Liver (tissue), 9 donors: ENCODE data around the gene KLHL15. TPM values are rescaled to one million over a fixed set of nuclear protein-coding genes. Genes with fewer than 3 reads are reported as not detected.

Source experiments
- DNase-seq: peaks from one replicate; pipeline ENCODE4 v3.0.0-alpha.2; 2017; ENCODE audit warnings: low spot score
- H3K27ac ChIP-seq, 2 donors: one replicate each; pipeline ENCODE4 v1.7.0; 2013; ENCODE audit warnings: inconsistent platforms in 2 of 2, low read length in 2 of 2, control low read depth in 1 of 2, low read depth in 1 of 2, mild to moderate bottlenecking in 1 of 2
- H3K27me3 ChIP-seq, 4 donors: one replicate each; pipeline versions ENCODE4 v1.6.1 to v1.7.0; 2013; ENCODE audit warnings: low read length in 3 of 4, inconsistent platforms in 1 of 4, mild to moderate bottlenecking in 1 of 4, moderate library complexity in 1 of 4; ENCODE audit not compliant: control insufficient read depth in 4 of 4, insufficient read depth in 4 of 4
- H3K36me3 ChIP-seq, 4 donors: one replicate each; pipeline versions ENCODE4 v1.6.1 to v1.7.0; 2013; ENCODE audit warnings: low read length in 3 of 4, mild to moderate bottlenecking in 3 of 4, low read depth in 1 of 4, moderate library complexity in 1 of 4; ENCODE audit not compliant: control insufficient read depth in 4 of 4, insufficient read depth in 3 of 4
- H3K4me1 ChIP-seq, 4 donors: one replicate each; pipeline versions ENCODE4 v1.6.1 to v1.7.0; 2013; ENCODE audit warnings: low read length in 3 of 4, mild to moderate bottlenecking in 3 of 4, moderate library complexity in 1 of 4; ENCODE audit not compliant: control insufficient read depth in 4 of 4, insufficient read depth in 4 of 4
- H3K4me3 ChIP-seq, 3 donors: one replicate each; pipeline versions ENCODE4 v1.6.1 to v1.7.0; 2013; ENCODE audit warnings: low read length in 3 of 3, control low read depth in 1 of 3, low read depth in 1 of 3, mild to moderate bottlenecking in 1 of 3
- H3K9ac ChIP-seq, 2 donors: one replicate each; pipeline ENCODE4 v1.7.0; 2013; ENCODE audit warnings: low read length in 2 of 2, mild to moderate bottlenecking in 2 of 2, moderate library complexity in 2 of 2, control low read depth in 1 of 2, low read depth in 1 of 2
- H3K9me3 ChIP-seq, 4 donors: one replicate each; pipeline versions ENCODE4 v1.6.1 to v1.7.0; 2013; ENCODE audit warnings: low read length in 3 of 4; ENCODE audit not compliant: control insufficient read depth in 4 of 4
- ATF3 ChIP-seq: IDR thresholded peaks from 2 replicates; pipeline ENCODE4 v1.6.1; 2016; ENCODE audit warnings: antibody characterized with exemption
- FOXA1 ChIP-seq: IDR thresholded peaks from 2 replicates; pipeline ENCODE4 v1.6.1; 2016; ENCODE audit warnings: antibody characterized with exemption
- FOXA2 ChIP-seq: IDR thresholded peaks from 2 replicates; pipeline ENCODE4 v1.6.1; 2016; ENCODE audit warnings: antibody characterized with exemption
- GABPA ChIP-seq, 2 donors: IDR thresholded peaks in 1 of 2; conservative IDR thresholded peaks in 1 of 2; 2 replicates each; pipeline ENCODE4 v1.6.1; 2016; ENCODE audit warnings: antibody characterized with exemption in 2 of 2, mild to moderate bottlenecking in 1 of 2, moderate library complexity in 1 of 2
- HNF4A ChIP-seq, 2 donors: conservative IDR thresholded peaks; 2 replicates each; pipeline ENCODE4 v1.6.1; 2016; ENCODE audit warnings: antibody characterized with exemption in 2 of 2, mild to moderate bottlenecking in 2 of 2
- HNF4G ChIP-seq: IDR thresholded peaks from 2 replicates; pipeline ENCODE4 v1.6.1; 2016; ENCODE audit warnings: antibody characterized with exemption
- JUND ChIP-seq, 2 donors: IDR thresholded peaks; 2 replicates each; pipeline ENCODE4 v1.6.1; 2016; ENCODE audit warnings: antibody characterized with exemption in 2 of 2
- RAD21 ChIP-seq, 2 donors: IDR thresholded peaks; 2 replicates each; pipeline ENCODE4 v1.6.1; 2016; ENCODE audit warnings: antibody characterized with exemption in 2 of 2, mild to moderate bottlenecking in 2 of 2
- RXRA ChIP-seq, 2 donors: IDR thresholded peaks; 2 replicates each; pipeline ENCODE4 v1.6.1; 2017 to 2018; ENCODE audit warnings: antibody characterized with exemption in 2 of 2, mild to moderate bottlenecking in 1 of 2
- SP1 ChIP-seq: IDR thresholded peaks from 2 replicates; pipeline ENCODE4 v1.6.1; 2018; ENCODE audit warnings: antibody characterized with exemption, mild to moderate bottlenecking
- TAF1 ChIP-seq: conservative IDR thresholded peaks from 2 replicates; pipeline ENCODE4 v1.6.1; 2016; ENCODE audit warnings: antibody characterized with exemption, mild to moderate bottlenecking
- YY1 ChIP-seq: IDR thresholded peaks from 2 replicates; pipeline ENCODE4 v1.6.1; 2016; ENCODE audit warnings: antibody characterized with exemption, mild to moderate bottlenecking
- ZBTB33 ChIP-seq: IDR thresholded peaks from 2 replicates; pipeline ENCODE4 v1.6.1; 2016; ENCODE audit warnings: antibody characterized with exemption
- WGBS: extraction: QIAGEN DNeasy Blood & Tissue Kit; methylation state at CpG from one replicate; pipeline ENCODE4 v1.1.7; 2013; 5-methylcytosine and 5-hydroxymethylcytosine counted together
- polyA plus RNA-seq, 2 donors: library from polyadenylated mRNA; stranded (reverse) in 1 of 2; unstranded in 1 of 2; fragments of 200-250 nt in 1 of 2; fragments of >200 nt in 1 of 2; fragmentation: Nextera tagmentation in 1 of 2; extraction: Ambion mirVana in 1 of 2; gene quantifications; one replicate each; pipeline versions ENCODE4 v1.2.1 to v1.2.3, GENCODE V29; 2013 to 2015
- total RNA-seq, 2 donors: library from RNA; depleted of rRNA; stranded (reverse); fragments of >200 nt; gene quantifications; one replicate each; pipeline ENCODE4 v1.2.3, GENCODE V29; 2014
- TF ChIP-seq, protein P1 (sequence below): IDR thresholded peaks from 2 replicates; pipeline ENCODE4 v1.6.1; 2016; ENCODE audit warnings: antibody characterized with exemption
- donor health status: healthy.
- donor health status: healthy.
- donor health status: healthy.
- donor health status: healthy.
- donor health status: healthy.

The KLHL15 gene
- total and polyA plus RNA-seq, 4 donors: 1.4 to 10.6 (median 6.1) TPM

GRCh38 chrX:24018809-24019208 is 8.2 kb downstream of the KLHL15 start:
- no peak for TF ChIP-seq RAD21 (IDR thresholded peaks at IDR 0.05)
- no peak for TF ChIP-seq HNF4A (conservative IDR thresholded peaks at IDR 0.05)
- TF ChIP-seq, protein P1, sequence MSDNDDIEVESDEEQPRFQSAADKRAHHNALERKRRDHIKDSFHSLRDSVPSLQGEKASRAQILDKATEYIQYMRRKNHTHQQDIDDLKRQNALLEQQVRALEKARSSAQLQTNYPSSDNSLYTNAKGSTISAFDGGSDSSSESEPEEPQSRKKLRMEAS: no peak
- no peak for TF ChIP-seq ZBTB33
- TF ChIP-seq ATF3: no peak
- Histone ChIP-seq H3K27ac (no peak overlapping the region), H3K36me3 (peaks cover 0 to 2% (median 0%) of the 10 kb centered on the region in 4 donors), H3K9ac (no peak overlapping the region), H3K4me3 (no peak overlapping the region), H3K27me3 (peaks cover 0 to 3% (median 0%) of the 10 kb centered on the region in 4 donors), H3K9me3 (no peaks in the 10 kb centered on the region), H3K4me1 (peaks cover 0 to 6% (median 3%) of the 10 kb centered on the region in 4 donors)
- DNase-seq: no peak
- WGBS: 64% methylated on average over 4 of the region's 4 CpGs

DNA sequence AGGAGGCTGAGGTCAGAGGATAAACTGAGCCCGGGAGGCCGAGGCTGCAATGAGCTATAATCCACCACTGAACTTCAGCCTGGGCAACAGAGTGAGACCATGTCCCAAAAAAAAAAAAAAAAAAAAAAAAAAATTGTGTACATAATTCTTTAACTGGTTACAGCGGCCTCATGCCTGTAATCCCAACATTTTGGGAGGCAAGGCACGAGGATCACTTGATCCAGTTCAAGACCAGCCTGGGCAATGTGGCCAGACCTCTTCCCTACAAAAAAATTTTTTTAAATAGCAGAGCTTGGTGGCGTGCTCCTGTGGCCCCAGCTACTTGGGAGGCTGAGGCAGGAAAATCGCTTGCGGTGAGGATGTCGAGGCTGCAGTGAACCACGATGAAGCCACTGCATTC is 9.3 kb downstream of the KLHL15 start:
- Histone ChIP-seq H3K27me3 (peaks cover 0 to 3% (median 0%) of the 10 kb centered on the region in 4 donors), H3K4me1 (peaks cover 0 to 6% (median 3%) of the 10 kb centered on the region in 4 donors), H3K36me3 (peaks cover 0 to under 1% (median 0%) of the 10 kb centered on the region in 4 donors), H3K27ac (no peak overlapping the region), H3K9me3 (no peaks in the 10 kb centered on the region), H3K9ac (no peak overlapping the region), H3K4me3 (no peak overlapping the region)
- no peak for TF ChIP-seq RXRA (IDR thresholded peaks at IDR 0.05)
- no peak for TF ChIP-seq JUND (IDR thresholded peaks at IDR 0.05)
- no peak for TF ChIP-seq TAF1
- TF ChIP-seq RAD21 (IDR thresholded peaks at IDR 0.05): no peak
- TF ChIP-seq FOXA1: no peak
- TF ChIP-seq ZBTB33: no peak
- TF ChIP-seq, protein P1: no peak
- TF ChIP-seq GABPA (IDR thresholded peaks at IDR 0.05 in 1 of 2, conservative IDR thresholded peaks at IDR 0.05 in 1 of 2): no peak
- no peak for TF ChIP-seq HNF4G
- TF ChIP-seq ATF3: no peak
- no peak for TF ChIP-seq HNF4A (conservative IDR thresholded peaks at IDR 0.05)
- TF ChIP-seq FOXA2: no peak
- no peak for TF ChIP-seq YY1
- TF ChIP-seq SP1: no peak
- DNase-seq: no peak
- whole genome bisulfite sequencing: 98% methylated on average over 9 of the region's 9 CpGs
